Measurements from ENCODE around the gene PRICKLE2. TPM values are rescaled to one million over a fixed set of nuclear protein-coding genes. Genes with fewer than 3 reads are reported as not detected.

The PRICKLE2 gene
- total RNA-seq, 1 experiment from 2014 or later = 1.9 TPM

- TF ChIP-seq CTCF (IDR thresholded peaks at IDR 0.05; ENCODE audit: unreplicated experiment) = no peak
- CTCF ChIA-PET = no interaction called here
- Mint-ChIP-seq H3K9me3 (ENCODE audit: low read depth, unreplicated experiment) (peaks cover 4% of the 10 kb centered on the region), H3K27me3 (ENCODE audit: unreplicated experiment) (peaks cover 18% of the 10 kb centered on the region), H3K36me3 (ENCODE audit: insufficient read depth, unreplicated experiment) (no peaks in the 10 kb centered on the region), H3K4me3 (ENCODE audit: low read depth, unreplicated experiment) (no peak overlapping the region), H3K27ac (ENCODE audit: unreplicated experiment) (no peak overlapping the region), H3K4me1 (ENCODE audit: low read depth, unreplicated experiment) (no peaks in the 10 kb centered on the region)
- no peak for DNase-seq
- BruUV-seq (replicated peaks) = no TSS peak
- intact Hi-C loops (cut with micrococcal nuclease; ENCODE audit: unreplicated experiment) = loop anchor here (2.0 kb wide), 1 partner anchor 136 kb away; no protein-coding TSS in a partner anchor
Measured at GRCh38 chr3:64262574-64263114, 37.4 kb upstream of the PRICKLE2 start.

- no peaks in the 10 kb centered on the region for H3K36me3 Mint-ChIP-seq (ENCODE audit: insufficient read depth, unreplicated experiment)
- H3K4me1 Mint-ChIP-seq (ENCODE audit: low read depth, unreplicated experiment) = no peaks in the 10 kb centered on the region
- CTCF ChIA-PET = no interaction called here
- H3K9me3 Mint-ChIP-seq (ENCODE audit: low read depth, unreplicated experiment) = peaks cover 4% of the 10 kb centered on the region
- H3K4me3 Mint-ChIP-seq (ENCODE audit: low read depth, unreplicated experiment) = no peak overlapping the region
- no TSS peak for BruUV-seq (replicated peaks)
- intact Hi-C loops (cut with micrococcal nuclease; ENCODE audit: unreplicated experiment) = no loop called here
- DNase-seq = no peak
- peaks cover 18% of the 10 kb centered on the region for H3K27me3 Mint-ChIP-seq (ENCODE audit: unreplicated experiment)
- no peak overlapping the region for H3K27ac Mint-ChIP-seq (ENCODE audit: unreplicated experiment)
- TF ChIP-seq CTCF (IDR thresholded peaks at IDR 0.05; ENCODE audit: unreplicated experiment) = no peak
Measured at GRCh38 chr3:64260431-64260830, 35.2 kb upstream of the PRICKLE2 start.

GRCh38 chr3:64259636-64260035, 34.4 kb upstream of the PRICKLE2 start:
- Mint-ChIP-seq H3K4me1 (ENCODE audit: low read depth, unreplicated experiment) (no peaks in the 10 kb centered on the region), H3K9me3 (ENCODE audit: low read depth, unreplicated experiment) (peaks cover 4% of the 10 kb centered on the region), H3K36me3 (ENCODE audit: insufficient read depth, unreplicated experiment) (no peaks in the 10 kb centered on the region), H3K4me3 (ENCODE audit: low read depth, unreplicated experiment) (no peak overlapping the region), H3K27ac (ENCODE audit: unreplicated experiment) (no peak overlapping the region), H3K27me3 (ENCODE audit: unreplicated experiment) (peaks cover 18% of the 10 kb centered on the region)
- no peak for TF ChIP-seq CTCF (IDR thresholded peaks at IDR 0.05; ENCODE audit: unreplicated experiment)
- intact Hi-C loops (cut with micrococcal nuclease; ENCODE audit: unreplicated experiment) = no loop called here
- no peak for DNase-seq
- no TSS peak for BruUV-seq (replicated peaks)
- CTCF ChIA-PET = interaction anchor here (1.0 kb wide), 1 partner anchor 137 kb away, joined by 3 read pairs; no protein-coding TSS in a partner anchor

- Mint-ChIP-seq H3K4me1 (ENCODE audit: low read depth, unreplicated experiment) (no peaks in the 10 kb centered on the region), H3K4me3 (ENCODE audit: low read depth, unreplicated experiment) (no peak overlapping the region), H3K36me3 (ENCODE audit: insufficient read depth, unreplicated experiment) (no peaks in the 10 kb centered on the region), H3K9me3 (ENCODE audit: low read depth, unreplicated experiment) (peaks cover 1% of the 10 kb centered on the region), H3K27ac (ENCODE audit: unreplicated experiment) (no peak overlapping the region), H3K27me3 (ENCODE audit: unreplicated experiment) (peaks cover 9% of the 10 kb centered on the region)
- no TSS peak for BruUV-seq (replicated peaks)
- TF ChIP-seq CTCF (IDR thresholded peaks at IDR 0.05; ENCODE audit: unreplicated experiment) = no peak
- CTCF ChIA-PET = no interaction called here
- intact Hi-C loops (cut with micrococcal nuclease; ENCODE audit: unreplicated experiment) = no loop called here
- no peak for DNase-seq
Measured at GRCh38 chr3:64257100-64257755, 32.0 kb upstream of the PRICKLE2 start.

Measured in Calu3 (cell line).